Measurements from ENCODE around the gene SPATC1L.

GRCh38 chr21:46185716-46186115 lies 1.5 kb upstream of the SPATC1L start:
- TF ChIP-seq CTCF (IDR thresholded peaks at IDR 0.05; ENCODE audit: low read depth, low read length) = no peak
- no peak for TF ChIP-seq POLR2A (IDR thresholded peaks at IDR 0.05; ENCODE audit: extremely low read depth, insufficient read length)
- TF ChIP-seq, protein P1, sequence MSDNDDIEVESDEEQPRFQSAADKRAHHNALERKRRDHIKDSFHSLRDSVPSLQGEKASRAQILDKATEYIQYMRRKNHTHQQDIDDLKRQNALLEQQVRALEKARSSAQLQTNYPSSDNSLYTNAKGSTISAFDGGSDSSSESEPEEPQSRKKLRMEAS (IDR thresholded peaks at IDR 0.05; ENCODE audit: low read depth, low read length) = no peak
- no peak for TF ChIP-seq MYC (IDR thresholded peaks at IDR 0.05; ENCODE audit: low read depth, low read length)

Measured in NB4 (cell line).